ENCODE results near the gene VPS37D.
A peak's percentile ranks its signal among the peaks of the same experiment; 100 is the strongest.
"Not testable (repeated sequence)": the region's sequence is repeated elsewhere in the genome, so short reads cannot be mapped to it uniquely, and the experiment has no call there.

Gene VPS37D

DNA sequence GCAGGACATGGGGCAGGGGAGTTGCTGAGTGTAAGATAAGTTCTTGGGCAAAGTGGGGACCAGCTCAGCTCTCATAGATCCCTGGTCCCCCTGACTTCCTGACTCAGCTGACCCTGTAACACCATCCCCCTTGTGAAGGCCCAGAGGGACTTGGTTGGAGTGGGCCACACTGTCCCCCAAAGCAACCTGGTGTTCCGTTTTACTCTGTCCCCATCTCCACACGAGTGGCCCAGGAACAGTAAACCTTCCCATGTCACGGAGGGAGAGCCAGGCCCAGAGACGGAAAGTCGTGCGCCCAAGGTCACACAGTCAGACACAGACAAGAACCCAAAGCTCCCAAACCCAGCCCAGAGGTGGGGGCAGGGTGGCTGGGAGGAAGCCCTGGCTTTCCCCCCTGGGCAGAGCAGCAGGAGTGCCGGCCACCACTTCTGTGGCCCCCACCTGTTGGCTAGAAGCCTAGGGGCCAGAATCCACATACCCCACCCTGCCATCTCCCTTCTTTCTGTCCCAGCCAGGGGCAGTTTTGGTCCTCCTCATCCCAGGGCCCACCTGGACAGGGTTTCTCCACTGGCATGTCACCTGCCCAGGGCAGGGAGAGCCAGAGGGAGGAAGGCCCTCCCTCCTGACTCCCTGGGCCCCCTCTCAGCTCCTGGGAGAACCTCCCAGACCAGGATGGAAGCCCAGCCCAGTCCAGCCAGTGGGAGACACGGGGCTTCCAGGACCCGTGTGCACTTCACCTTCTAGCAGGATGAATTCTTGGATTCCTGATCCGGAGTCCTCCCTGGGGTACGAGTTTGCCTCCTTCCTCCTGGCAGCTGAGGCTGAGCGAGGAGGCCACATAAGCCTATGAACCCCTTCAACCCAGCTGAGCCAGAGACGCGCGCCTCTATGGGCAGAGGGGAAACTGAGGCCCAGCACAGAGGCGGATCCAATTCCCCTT, 20.6 kb upstream of the VPS37D start:
- Histone ChIP-seq H3K27me3 (ENCODE audit: insufficient read depth, insufficient read length) (peaks cover 25% of the 10 kb centered on the region), H3K4me3 (ENCODE audit: insufficient read length, low read depth) (peak overlapping the region; percentile 50), H3K9ac (ENCODE audit: insufficient read length, low read depth) (peak overlapping the region; percentile 67), H3K36me3 (ENCODE audit: insufficient read depth, insufficient read length, low read length) (no peaks in the 10 kb centered on the region), H3K9me3 (ENCODE audit: insufficient read depth, low read length) (no peaks in the 10 kb centered on the region), H3K4me1 (ENCODE audit: insufficient read depth, insufficient read length) (peaks cover 6% of the 10 kb centered on the region)
- no peak for TF ChIP-seq YY1 (IDR thresholded peaks at IDR 0.05; ENCODE audit: insufficient read depth, insufficient read length)
- TF ChIP-seq SUZ12 (IDR thresholded peaks at IDR 0.05; ENCODE audit: extremely low read depth, insufficient read depth, insufficient read length), result no peak
- TF ChIP-seq ZNF274 (IDR thresholded peaks at IDR 0.05; ENCODE audit: low read depth, low read length), result no peak
- no peak for DNase-seq (ENCODE audit: low read depth, low spot score)

DNA sequence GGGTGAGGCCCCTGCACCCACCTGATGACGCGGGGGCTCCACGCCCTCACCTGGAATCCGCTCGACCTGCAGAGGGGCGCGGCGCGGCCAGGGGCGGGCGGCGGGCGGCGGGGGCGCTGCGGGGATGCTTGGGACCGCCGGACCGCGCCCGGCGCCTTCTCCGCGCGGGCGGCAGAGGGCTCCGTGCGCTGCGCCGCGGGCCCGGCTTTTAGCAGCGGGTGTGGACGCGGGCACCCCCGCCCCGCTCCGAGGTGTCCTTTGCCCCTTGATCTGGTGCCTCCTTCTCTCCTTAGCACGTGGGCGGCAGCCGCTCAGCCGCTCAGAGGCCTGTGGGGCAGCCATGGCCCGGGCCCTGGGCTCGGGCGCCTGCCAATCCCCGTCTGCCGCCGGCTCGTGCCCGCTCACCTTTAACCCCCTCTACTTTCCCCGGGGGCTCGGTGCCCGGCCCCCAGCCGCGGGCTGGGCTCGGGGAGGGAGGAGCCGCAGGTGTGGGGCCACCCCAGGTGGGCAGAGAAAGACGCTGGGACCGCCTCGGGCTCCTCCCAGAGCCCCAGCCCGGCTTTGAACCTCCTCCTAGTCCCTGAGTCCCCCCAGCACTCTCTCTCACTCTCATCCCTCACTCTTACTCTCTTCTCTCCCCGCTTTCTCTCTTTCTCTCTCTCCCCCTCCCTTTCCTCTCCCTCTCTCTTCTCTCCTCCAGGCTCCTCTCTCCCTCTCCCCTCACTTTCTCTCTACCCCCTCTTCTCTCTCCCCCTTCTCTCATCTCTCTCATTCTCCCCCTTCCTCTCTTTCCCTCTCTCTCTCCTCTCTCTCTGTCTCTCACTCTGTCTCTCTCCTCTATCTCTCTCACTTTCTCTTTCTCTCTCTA, 19.7 kb upstream of the VPS37D start:
- Histone ChIP-seq H3K4me3 (ENCODE audit: insufficient read length, low read depth) (peak overlapping the region; percentile 50), H3K9me3 (ENCODE audit: insufficient read depth, low read length) (no peaks in the 10 kb centered on the region), H3K27me3 (ENCODE audit: insufficient read depth, insufficient read length) (peaks cover 25% of the 10 kb centered on the region), H3K36me3 (ENCODE audit: insufficient read depth, insufficient read length, low read length) (no peaks in the 10 kb centered on the region), H3K9ac (ENCODE audit: insufficient read length, low read depth) (peak overlapping the region; percentile 67), H3K4me1 (ENCODE audit: insufficient read depth, insufficient read length) (peaks cover 6% of the 10 kb centered on the region)
- TF ChIP-seq SUZ12 (IDR thresholded peaks at IDR 0.05; ENCODE audit: extremely low read depth, insufficient read depth, insufficient read length), result no peak
- no peak for TF ChIP-seq ZNF274 (IDR thresholded peaks at IDR 0.05; ENCODE audit: low read depth, low read length)
- TF ChIP-seq YY1 (IDR thresholded peaks at IDR 0.05; ENCODE audit: insufficient read depth, insufficient read length), result no peak
- DNase-seq (ENCODE audit: low read depth, low spot score), result no peak

DNA sequence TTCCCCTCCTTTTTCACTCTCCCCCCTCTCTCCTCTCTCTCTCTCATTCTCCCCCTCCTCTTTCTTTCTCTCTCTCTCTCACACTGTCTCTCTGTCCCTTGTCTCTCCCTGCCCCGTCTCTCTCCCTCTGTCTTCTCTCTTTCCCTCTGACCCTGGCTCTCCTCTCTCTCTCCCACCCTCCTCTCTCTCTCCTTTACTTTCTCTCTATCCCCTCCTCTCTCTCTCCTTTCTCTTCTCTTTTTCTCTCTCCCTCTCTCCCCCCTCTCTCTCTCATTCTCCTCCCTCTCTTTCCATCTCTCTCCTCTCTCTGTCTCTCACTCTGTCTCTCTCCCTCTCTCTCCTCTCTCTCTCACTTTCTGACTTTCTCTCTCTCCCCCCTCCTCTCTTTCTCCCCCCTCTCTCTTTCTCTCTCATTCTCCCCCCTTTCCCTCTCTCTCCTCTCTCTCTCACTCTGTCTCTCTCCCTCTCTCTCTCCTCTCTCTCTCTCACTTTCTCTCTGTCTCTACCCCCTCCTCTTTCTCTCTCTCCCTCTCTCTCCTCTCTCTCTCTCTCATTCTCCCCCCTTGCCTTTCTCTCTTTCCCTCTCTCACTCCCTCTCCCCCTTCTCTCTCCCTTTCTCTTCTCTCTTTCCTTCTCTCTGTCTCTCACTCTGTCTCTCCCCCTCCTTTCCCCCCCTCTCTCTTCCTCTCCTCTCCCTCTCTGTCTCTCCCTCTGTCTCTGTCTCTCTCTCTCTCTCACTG, 18.9 kb upstream of the VPS37D start:
- TF ChIP-seq YY1 (IDR thresholded peaks at IDR 0.05; ENCODE audit: insufficient read depth, insufficient read length) (no peak), ZNF274 (IDR thresholded peaks at IDR 0.05; ENCODE audit: low read depth, low read length) (no peak), SUZ12 (IDR thresholded peaks at IDR 0.05; ENCODE audit: extremely low read depth, insufficient read depth, insufficient read length) (no peak)
- Histone ChIP-seq H3K36me3 (ENCODE audit: insufficient read depth, insufficient read length, low read length) (no peaks in the 10 kb centered on the region), H3K4me1 (ENCODE audit: insufficient read depth, insufficient read length) (peaks cover 6% of the 10 kb centered on the region), H3K27me3 (ENCODE audit: insufficient read depth, insufficient read length) (peaks cover 25% of the 10 kb centered on the region), H3K9me3 (ENCODE audit: insufficient read depth, low read length) (no peaks in the 10 kb centered on the region), H3K9ac (ENCODE audit: insufficient read length, low read depth) (peak overlapping the region; percentile 67), H3K4me3 (ENCODE audit: insufficient read length, low read depth) (no peak overlapping the region)
- no peak for DNase-seq (ENCODE audit: low read depth, low spot score)

DNA sequence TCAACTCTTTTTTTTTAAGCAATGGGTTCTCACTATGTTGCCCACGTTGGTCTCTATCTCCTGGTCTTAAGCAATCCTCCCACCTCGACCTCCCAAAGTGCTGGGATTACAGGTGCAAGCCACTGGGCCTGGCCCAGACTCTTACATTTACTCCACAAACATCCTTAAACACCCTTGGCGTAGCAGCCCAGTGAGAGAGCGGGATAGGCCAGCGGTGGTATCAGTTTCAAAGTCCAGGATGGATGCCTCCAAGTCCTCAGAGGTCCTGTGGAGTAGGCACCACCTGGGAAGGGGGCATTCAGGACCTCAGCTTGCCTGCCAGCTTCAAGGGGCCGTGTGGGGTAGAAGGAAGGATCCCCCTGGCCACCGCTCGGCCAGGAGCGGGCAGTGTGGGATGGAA, 18.1 kb upstream of the VPS37D start:
- Histone ChIP-seq H3K27me3 (ENCODE audit: insufficient read depth, insufficient read length) (peaks cover 25% of the 10 kb centered on the region), H3K9me3 (ENCODE audit: insufficient read depth, low read length) (no peaks in the 10 kb centered on the region), H3K36me3 (ENCODE audit: insufficient read depth, insufficient read length, low read length) (no peaks in the 10 kb centered on the region), H3K4me1 (ENCODE audit: insufficient read depth, insufficient read length) (peaks cover 6% of the 10 kb centered on the region), H3K4me3 (ENCODE audit: insufficient read length, low read depth) (no peak overlapping the region), H3K9ac (ENCODE audit: insufficient read length, low read depth) (no peak overlapping the region)
- TF ChIP-seq YY1 (IDR thresholded peaks at IDR 0.05; ENCODE audit: insufficient read depth, insufficient read length) (no peak), SUZ12 (IDR thresholded peaks at IDR 0.05; ENCODE audit: extremely low read depth, insufficient read depth, insufficient read length) (no peak), ZNF274 (IDR thresholded peaks at IDR 0.05; ENCODE audit: low read depth, low read length) (no peak)
- no peak for DNase-seq (ENCODE audit: low read depth, low spot score)

DNA sequence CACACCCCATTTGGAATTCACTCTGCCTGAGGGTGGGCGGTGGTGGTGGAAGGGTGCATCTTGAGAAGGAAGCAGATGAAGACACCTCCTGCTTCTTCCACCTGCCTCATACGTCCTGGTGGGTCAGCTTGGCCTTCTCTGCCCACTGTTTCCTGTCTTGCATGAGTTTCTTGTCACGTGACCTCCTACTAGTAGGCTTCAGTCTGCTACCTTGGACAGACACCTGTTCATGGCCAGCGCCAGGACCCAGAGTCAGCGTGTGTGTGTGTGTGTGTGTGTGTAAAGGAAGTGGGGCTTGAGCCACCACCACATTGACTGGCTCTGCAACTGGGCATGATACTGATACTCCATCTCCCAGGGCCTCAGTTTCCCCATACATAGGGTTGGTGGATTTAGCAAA, 17.1 kb upstream of the VPS37D start:
- Histone ChIP-seq H3K9me3 (ENCODE audit: insufficient read depth, low read length) (no peaks in the 10 kb centered on the region), H3K36me3 (ENCODE audit: insufficient read depth, insufficient read length, low read length) (no peaks in the 10 kb centered on the region), H3K9ac (ENCODE audit: insufficient read length, low read depth) (no peak overlapping the region), H3K27me3 (ENCODE audit: insufficient read depth, insufficient read length) (peaks cover 25% of the 10 kb centered on the region), H3K4me3 (ENCODE audit: insufficient read length, low read depth) (no peak overlapping the region), H3K4me1 (ENCODE audit: insufficient read depth, insufficient read length) (peaks cover 6% of the 10 kb centered on the region)
- TF ChIP-seq YY1 (IDR thresholded peaks at IDR 0.05; ENCODE audit: insufficient read depth, insufficient read length), result no peak
- no peak for TF ChIP-seq SUZ12 (IDR thresholded peaks at IDR 0.05; ENCODE audit: extremely low read depth, insufficient read depth, insufficient read length)
- no peak for TF ChIP-seq ZNF274 (IDR thresholded peaks at IDR 0.05; ENCODE audit: low read depth, low read length)
- DNase-seq (ENCODE audit: low read depth, low spot score), result no peak

DNA sequence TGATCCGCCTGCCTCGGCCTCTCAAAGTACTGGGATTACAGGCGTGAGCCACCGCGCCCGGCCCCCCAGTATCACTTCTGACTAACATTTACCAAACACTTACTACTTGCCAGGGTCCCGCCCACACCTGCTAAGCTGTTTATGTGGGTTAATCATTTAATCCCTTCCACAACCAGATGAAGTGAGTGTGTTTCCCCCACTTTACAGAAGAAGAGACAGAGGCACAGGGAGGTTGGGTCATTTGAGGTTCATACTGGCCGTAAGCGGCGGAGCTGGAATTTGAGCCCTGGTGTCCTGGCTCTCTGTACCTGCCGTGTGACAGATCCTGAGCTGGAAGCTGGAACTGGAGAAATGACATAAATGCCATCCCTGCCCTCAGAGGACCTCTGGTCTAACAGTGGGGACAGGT, 15.1 kb upstream of the VPS37D start:
- Histone ChIP-seq H3K9me3 (ENCODE audit: insufficient read depth, low read length) (no peaks in the 10 kb centered on the region), H3K4me3 (ENCODE audit: insufficient read length, low read depth) (no peak overlapping the region), H3K9ac (ENCODE audit: insufficient read length, low read depth) (no peak overlapping the region), H3K4me1 (ENCODE audit: insufficient read depth, insufficient read length) (no peaks in the 10 kb centered on the region), H3K27me3 (ENCODE audit: insufficient read depth, insufficient read length) (peaks cover 19% of the 10 kb centered on the region), H3K36me3 (ENCODE audit: insufficient read depth, insufficient read length, low read length) (no peaks in the 10 kb centered on the region)
- TF ChIP-seq SUZ12 (IDR thresholded peaks at IDR 0.05; ENCODE audit: extremely low read depth, insufficient read depth, insufficient read length), result no peak
- TF ChIP-seq YY1 (IDR thresholded peaks at IDR 0.05; ENCODE audit: insufficient read depth, insufficient read length), result no peak
- TF ChIP-seq ZNF274 (IDR thresholded peaks at IDR 0.05; ENCODE audit: low read depth, low read length), result no peak
- no peak for DNase-seq (ENCODE audit: low read depth, low spot score)

DNA sequence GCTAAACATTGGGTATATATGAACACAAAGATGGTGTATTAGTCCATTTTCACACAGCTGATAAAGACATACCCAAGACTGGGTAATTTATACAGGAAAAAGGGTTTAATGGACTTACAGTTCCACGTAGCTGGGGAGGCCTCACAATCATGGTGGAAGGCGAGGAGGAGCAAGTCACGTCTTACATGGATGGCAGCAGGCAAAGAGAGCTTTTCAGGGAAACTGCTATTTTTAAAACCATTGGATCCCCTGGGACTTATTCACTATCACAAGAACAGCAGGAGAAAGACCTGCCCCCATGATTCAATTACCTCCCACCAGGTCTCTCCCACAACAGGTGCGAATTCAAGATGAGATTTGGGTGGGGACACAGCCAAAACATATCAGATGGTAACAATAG, 12.3 kb upstream of the VPS37D start:
- not testable (repeated sequence) for H3K4me3 ChIP-seq (ENCODE audit: insufficient read length, low read depth); DNase-seq (ENCODE audit: low read depth, low spot score)

More for the DNA sequence above, 12.3 kb upstream of the VPS37D start:
- not testable (repeated sequence) for H3K9me3 ChIP-seq (ENCODE audit: insufficient read depth, low read length); H3K4me1 ChIP-seq (ENCODE audit: insufficient read depth, insufficient read length); H3K9ac ChIP-seq (ENCODE audit: insufficient read length, low read depth); H3K27me3 ChIP-seq (ENCODE audit: insufficient read depth, insufficient read length); H3K36me3 ChIP-seq (ENCODE audit: insufficient read depth, insufficient read length, low read length)

All from NT2/D1 (cell line).